GM23248 (cell line): ENCODE measurements around the gene ACER3. TPM values are rescaled to one million over a fixed set of nuclear protein-coding genes. Genes with fewer than 3 reads are reported as not detected.

ENCODE experiments used
- DNase-seq: peaks from one replicate; pipeline ENCODE4 v3.0.0-alpha.2; 2015
- H2AFZ ChIP-seq: fragments of 200-600 bp; sonication (generic); 2 replicates; pipeline ENCODE4 v1.6.1; 2016; ENCODE audit warnings: antibody characterized with exemption
- H3F3A ChIP-seq: fragments of 200-600 bp; sonication (generic); 2 replicates; pipeline ENCODE4 v1.6.1; 2016; ENCODE audit warnings: mild to moderate bottlenecking, antibody characterized with exemption, mixed run types; ENCODE audit not compliant: insufficient read depth
- H3K27ac ChIP-seq: fragments of 200-600 bp; sonication (generic); 2 replicates; pipeline ENCODE4 v1.5.1; 2016; ENCODE audit warnings: mild to moderate bottlenecking
- H3K27me3 ChIP-seq: fragments of 200-600 bp; sonication (generic); replicated peaks from 2 replicates; pipeline ENCODE4 v1.6.1; 2016; ENCODE audit warnings: mild to moderate bottlenecking; ENCODE audit not compliant: insufficient read depth
- H3K36me3 ChIP-seq: fragments of 200-600 bp; sonication (generic); 2 replicates; pipeline ENCODE4 v1.6.1; 2016; ENCODE audit warnings: low read depth, mild to moderate bottlenecking
- H3K4me1 ChIP-seq: fragments of 200-600 bp; sonication (generic); 2 replicates; pipeline ENCODE4 v1.6.1; 2016; ENCODE audit warnings: mild to moderate bottlenecking; ENCODE audit not compliant: insufficient read depth
- H3K4me2 ChIP-seq: fragments of 200-600 bp; sonication (generic); one replicate; pipeline ENCODE4 v1.6.1; 2016; ENCODE audit warnings: mild to moderate bottlenecking; ENCODE audit not compliant: unreplicated experiment
- H3K4me3 ChIP-seq: fragments of 200-600 bp; sonication (generic); 2 replicates; pipeline ENCODE4 v1.5.1; 2016; ENCODE audit warnings: mild to moderate bottlenecking
- H3K79me2 ChIP-seq: fragments of 200-600 bp; sonication (generic); 2 replicates; pipeline ENCODE4 v1.6.1; 2016; ENCODE audit warnings: mild to moderate bottlenecking; ENCODE audit not compliant: insufficient read depth
- H3K9ac ChIP-seq: fragments of 200-600 bp; sonication (generic); 2 replicates; pipeline ENCODE4 v1.6.1; 2016; ENCODE audit warnings: mild to moderate bottlenecking
- H3K9me2 ChIP-seq: fragments of 200-600 bp; sonication (generic); 2 replicates; pipeline ENCODE4 v1.6.1; 2016; ENCODE audit warnings: mixed run types, mild to moderate bottlenecking, moderate library complexity; ENCODE audit not compliant: insufficient read depth
- H3K9me3 ChIP-seq: fragments of 200-600 bp; sonication (generic); one replicate; pipeline ENCODE4 v1.6.1; 2017; ENCODE audit warnings: low read depth
- H4K20me1 ChIP-seq: fragments of 200-600 bp; sonication (generic); 2 replicates; pipeline ENCODE4 v1.6.0; 2016; ENCODE audit not compliant: insufficient read depth
- EZH2 ChIP-seq: fragments of 200-600 bp; sonication (generic); IDR thresholded peaks from 2 replicates; pipeline ENCODE4 v1.6.1; 2018; ENCODE audit warnings: antibody characterized with exemption, mild to moderate bottlenecking; ENCODE audit not compliant: insufficient read depth, poor library complexity, severe bottlenecking
- EZH2phosphoT487 ChIP-seq: fragments of 200-600 bp; sonication (generic); IDR thresholded peaks from 2 replicates; pipeline ENCODE4 v1.6.1; 2018; ENCODE audit warnings: antibody characterized with exemption, moderate library complexity, mild to moderate bottlenecking, low read depth; ENCODE audit not compliant: insufficient read depth
- WGBS, 2 experiments: methylation state at CpG; one replicate each; pipeline ENCODE4 v1.1.6; 2015 to 2017; ENCODE audit warnings: low lambda C conversion rate in 2 of 2, low coverage in 1 of 2; ENCODE audit errors: missing lambda C conversion rate in 2 of 2; 5-methylcytosine and 5-hydroxymethylcytosine counted together
- in situ Hi-C: fragments of 300-500 bp; cut with MboI; formaldehyde crosslinking; loops from 2 replicates; pipeline ENCODE4 v1.15.0; 2020
- polyA plus RNA-seq: library from polyadenylated mRNA; unstranded; fragments of >200 nt; fragmentation: Nextera tagmentation; extraction: Ambion mirVana; gene quantifications from 2 replicates; pipeline ENCODE4 v1.2.1, GENCODE V29; 2016
- total RNA-seq: library from RNA; depleted of rRNA; stranded (reverse); fragments of >200 nt; shearing (Covaris generic); gene quantifications from 2 replicates; pipeline ENCODE4 v1.2.3, GENCODE V29; 2014

The ACER3 gene
- total and polyA plus RNA-seq, 2 experiments from 2014 or later, result 9.1 to 10.2 TPM

GRCh38 chr11:77051511-77051910 is 190.8 kb downstream of the ACER3 start:
- no peak overlapping the region for H3K9ac ChIP-seq
- in situ Hi-C loops, result no loop called here

GRCh38 chr11:77052518-77052917 is 191.8 kb downstream of the ACER3 start:
- no peak overlapping the region for H3K4me3 ChIP-seq
- H3K27me3 ChIP-seq, result no peaks in the 10 kb centered on the region
- in situ Hi-C loops, result no loop called here
- 60 to 66% methylated on average over 5 to 7 of the region's 7 CpGs for WGBS, 2 experiments
- H3K4me1 ChIP-seq, result no peaks in the 10 kb centered on the region
- H3K9ac ChIP-seq, result no peak overlapping the region
- no peaks in the 10 kb centered on the region for H3K9me3 ChIP-seq
- no peak overlapping the region for H3K4me2 ChIP-seq
- H3K36me3 ChIP-seq, result no peaks in the 10 kb centered on the region
- no peak for DNase-seq
- H3K9me2 ChIP-seq, result no peaks in the 10 kb centered on the region
- no peak overlapping the region for H3K27ac ChIP-seq
- H3K79me2 ChIP-seq, result no peaks in the 10 kb centered on the region
- H4K20me1 ChIP-seq, result no peaks in the 10 kb centered on the region
- no peak for TF ChIP-seq EZH2
- TF ChIP-seq EZH2phosphoT487, result no peak
- H2AFZ ChIP-seq, result no peak overlapping the region
- no peaks in the 10 kb centered on the region for H3F3A ChIP-seq

More at GRCh38 chr11:77051511-77051910, 190.8 kb downstream of the ACER3 start:
- Histone ChIP-seq H3K27ac (no peak overlapping the region), H3K9me3 (no peaks in the 10 kb centered on the region), H3K4me2 (no peak overlapping the region), H3K9me2 (no peaks in the 10 kb centered on the region), H3K27me3 (no peaks in the 10 kb centered on the region), H3K4me3 (no peak overlapping the region), H3K79me2 (no peaks in the 10 kb centered on the region), H3K4me1 (no peaks in the 10 kb centered on the region), H2AFZ (no peak overlapping the region), H3F3A (peaks cover 2% of the 10 kb centered on the region; the same call in 1 of the 2 replicates), H4K20me1 (no peaks in the 10 kb centered on the region), H3K36me3 (no peaks in the 10 kb centered on the region)
- DNase-seq, result no peak
- TF ChIP-seq EZH2phosphoT487, result no peak
- WGBS, 2 experiments, result 87 to 90% methylated on average over 3 of the region's 3 CpGs

GRCh38 chr11:77053217-77054015 is 192.7 kb downstream of the ACER3 start:
- Histone ChIP-seq H3K27ac (no peak overlapping the region), H3K9ac (no peak overlapping the region), H3K9me2 (no peaks in the 10 kb centered on the region), H3K36me3 (no peaks in the 10 kb centered on the region), H3K4me2 (no peak overlapping the region), H2AFZ (no peak overlapping the region), H3F3A (no peaks in the 10 kb centered on the region), H3K4me3 (no peak overlapping the region), H3K4me1 (no peaks in the 10 kb centered on the region), H3K9me3 (no peaks in the 10 kb centered on the region), H3K27me3 (no peaks in the 10 kb centered on the region), H3K79me2 (no peaks in the 10 kb centered on the region), H4K20me1 (no peaks in the 10 kb centered on the region)
- DNase-seq, result no peak
- 67 to 69% methylated on average over 14 of the region's 14 CpGs for WGBS, 2 experiments
- no peak for TF ChIP-seq EZH2phosphoT487
- TF ChIP-seq EZH2, result no peak
- in situ Hi-C loops, result no loop called here

- H3K27ac ChIP-seq, result no peak overlapping the region
- TF ChIP-seq EZH2phosphoT487, result no peak
- TF ChIP-seq EZH2, result no peak
- no peaks in the 10 kb centered on the region for H3K79me2 ChIP-seq
- no peak overlapping the region for H3K4me3 ChIP-seq
- WGBS, 2 experiments, result 50 to 54% methylated on average over 1 of the region's 1 CpG
- H3F3A ChIP-seq, result no peaks in the 10 kb centered on the region
- no peak overlapping the region for H3K9ac ChIP-seq
- in situ Hi-C loops, result no loop called here
- no peak overlapping the region for H3K4me2 ChIP-seq
- H3K4me1 ChIP-seq, result no peaks in the 10 kb centered on the region
- no peak overlapping the region for H2AFZ ChIP-seq
- DNase-seq, result no peak
- no peaks in the 10 kb centered on the region for H3K9me2 ChIP-seq
- H3K27me3 ChIP-seq, result no peaks in the 10 kb centered on the region
- H4K20me1 ChIP-seq, result no peaks in the 10 kb centered on the region
- no peaks in the 10 kb centered on the region for H3K36me3 ChIP-seq
- no peaks in the 10 kb centered on the region for H3K9me3 ChIP-seq
These were observed 193.4 kb downstream of the ACER3 start for GRCh38 chr11:77054084-77054483.
